Measurements from ENCODE around the gene PIP4K2B. TPM values are rescaled to one million over a fixed set of nuclear protein-coding genes. Genes with fewer than 3 reads are reported as not detected.

Gene PIP4K2B
- total and polyA plus RNA-seq, 4 donors, result 16.1 to 42.3 (median 29.2) TPM

DNA sequence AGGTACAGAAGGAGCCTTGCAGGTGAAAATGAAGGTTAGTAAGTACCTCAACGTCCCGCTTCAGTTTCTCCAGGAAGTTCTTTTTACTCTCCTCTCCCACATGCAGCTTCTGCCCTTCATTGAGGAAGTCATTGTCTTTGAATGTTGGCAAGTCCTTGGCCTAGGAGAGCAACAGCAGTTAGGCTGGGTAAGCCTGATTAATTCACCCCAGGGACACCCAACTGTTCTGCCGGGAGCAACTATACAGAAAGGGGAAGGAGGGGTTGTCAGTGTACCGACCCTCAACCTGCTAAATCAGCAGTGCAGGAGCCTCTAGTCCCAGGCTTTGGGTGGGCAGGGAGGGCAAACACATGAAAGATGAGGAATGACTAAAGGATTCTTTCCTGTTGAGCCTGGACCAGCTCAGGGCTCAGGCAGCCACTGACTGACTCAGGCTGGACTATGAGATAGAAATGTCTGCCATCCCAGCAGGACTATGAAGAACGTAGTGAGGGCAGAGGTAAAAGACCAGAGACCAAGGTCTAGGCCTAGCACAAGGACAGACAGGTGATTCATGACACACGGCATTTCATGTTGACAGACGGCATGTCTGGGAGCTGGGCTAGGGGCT lies 21.6 kb downstream of the PIP4K2B start:
- no peak overlapping the region for H3K4me3 ChIP-seq
- H3K27ac ChIP-seq (ENCODE audit: low read depth in 1 of 2, low read length in 1 of 2), result no peak overlapping the region
- no peak overlapping the region for H3K9ac ChIP-seq (ENCODE audit: insufficient read depth in 1 of 2, low read length in 2 of 2)
- no peaks in the 10 kb centered on the region for H3K9me3 ChIP-seq (ENCODE audit: control insufficient read depth in 4 of 4, insufficient read depth in 3 of 4, low read length in 3 of 4)
- H3K4me1 ChIP-seq (ENCODE audit: control insufficient read depth in 5 of 5, insufficient read depth in 5 of 5, low read length in 5 of 5), result no peaks in the 10 kb centered on the region
- DNase-seq (no peak), ATAC-seq (ENCODE audit: insufficient read depth, low FRiP score) (no peak)
- no peaks in the 10 kb centered on the region for H3K27me3 ChIP-seq (ENCODE audit: control insufficient read depth in 3 of 3, insufficient read depth in 3 of 3, low read length in 2 of 3)
- peaks cover 45 to 76% (median 66%) of the 10 kb centered on the region in 4 donors for H3K36me3 ChIP-seq (ENCODE audit: control insufficient read depth in 4 of 4, insufficient read depth in 4 of 4, low read length in 4 of 4)
- 75 to 81% methylated on average over 7 of the region's 7 CpGs for WGBS, 2 donors
- no peak for TF ChIP-seq CTCF (IDR thresholded peaks at IDR 0.05; ENCODE audit: control extremely low read depth, extremely low read depth)

GRCh38 chr17:38773258-38773657 lies 26.1 kb downstream of the PIP4K2B start:
- H3K36me3 ChIP-seq (ENCODE audit: control insufficient read depth in 4 of 4, insufficient read depth in 4 of 4, low read length in 4 of 4), result peaks cover 47 to 63% (median 55%) of the 10 kb centered on the region in 4 donors
- no peaks in the 10 kb centered on the region for H3K9me3 ChIP-seq (ENCODE audit: control insufficient read depth in 4 of 4, insufficient read depth in 3 of 4, low read length in 3 of 4)
- H3K4me3 ChIP-seq, result no peak overlapping the region
- H3K4me1 ChIP-seq (ENCODE audit: control insufficient read depth in 5 of 5, insufficient read depth in 5 of 5, low read length in 5 of 5), result no peaks in the 10 kb centered on the region
- H3K27ac ChIP-seq (ENCODE audit: low read depth in 1 of 2, low read length in 1 of 2), result no peak overlapping the region
- ATAC-seq (ENCODE audit: insufficient read depth, low FRiP score) (no peak), DNase-seq (no peak)
- no peaks in the 10 kb centered on the region for H3K27me3 ChIP-seq (ENCODE audit: control insufficient read depth in 3 of 3, insufficient read depth in 3 of 3, low read length in 2 of 3)
- no peak for TF ChIP-seq CTCF (IDR thresholded peaks at IDR 0.05; ENCODE audit: control extremely low read depth, extremely low read depth)
- no peak overlapping the region for H3K9ac ChIP-seq (ENCODE audit: insufficient read depth in 1 of 2, low read length in 2 of 2)

DNA sequence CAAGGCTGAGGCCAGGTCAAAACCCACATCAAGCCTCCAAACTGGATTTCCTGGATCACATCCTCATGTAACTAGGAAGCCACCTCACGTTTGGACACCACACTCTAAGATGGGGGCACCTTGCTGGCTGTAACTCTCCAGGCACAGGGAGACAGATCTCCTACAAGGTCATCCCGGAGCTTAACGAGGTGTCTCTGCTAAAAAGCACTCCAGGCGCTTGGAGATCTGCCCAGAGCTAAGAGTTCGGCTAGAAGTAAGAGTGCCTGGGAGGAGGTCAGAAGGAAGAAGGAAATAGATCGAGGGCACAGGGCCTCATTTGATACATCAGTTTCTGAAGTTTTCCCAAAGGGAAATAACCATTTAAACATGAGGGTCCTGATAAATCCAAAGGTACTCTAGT lies 30.9 kb downstream of the PIP4K2B start:
- Histone ChIP-seq H3K27ac (ENCODE audit: low read depth in 1 of 2, low read length in 1 of 2) (no peak overlapping the region), H3K9ac (ENCODE audit: insufficient read depth in 1 of 2, low read length in 2 of 2) (no peak overlapping the region), H3K9me3 (ENCODE audit: control insufficient read depth in 4 of 4, insufficient read depth in 3 of 4, low read length in 3 of 4) (no peaks in the 10 kb centered on the region), H3K4me1 (ENCODE audit: control insufficient read depth in 5 of 5, insufficient read depth in 5 of 5, low read length in 5 of 5) (no peaks in the 10 kb centered on the region), H3K27me3 (ENCODE audit: control insufficient read depth in 3 of 3, insufficient read depth in 3 of 3, low read length in 2 of 3) (no peaks in the 10 kb centered on the region), H3K4me3 (no peak overlapping the region), H3K36me3 (ENCODE audit: control insufficient read depth in 4 of 4, insufficient read depth in 4 of 4, low read length in 4 of 4) (peaks cover 28 to 63% (median 42%) of the 10 kb centered on the region in 4 donors)
- 51 to 81% methylated on average over 6 of the region's 6 CpGs for WGBS, 2 donors
- peak; percentile 7 for ATAC-seq (ENCODE audit: insufficient read depth, low FRiP score)
- no peak for DNase-seq
- TF ChIP-seq CTCF (IDR thresholded peaks at IDR 0.05; ENCODE audit: control extremely low read depth, extremely low read depth), result no peak

- peaks cover 23 to 71% (median 32%) of the 10 kb centered on the region in 4 donors for H3K36me3 ChIP-seq (ENCODE audit: control insufficient read depth in 4 of 4, insufficient read depth in 4 of 4, low read length in 4 of 4)
- H3K4me3 ChIP-seq, result no peak overlapping the region
- H3K9ac ChIP-seq (ENCODE audit: insufficient read depth in 1 of 2, low read length in 2 of 2), result no peak overlapping the region
- no peaks in the 10 kb centered on the region for H3K9me3 ChIP-seq (ENCODE audit: control insufficient read depth in 4 of 4, insufficient read depth in 3 of 4, low read length in 3 of 4)
- TF ChIP-seq CTCF (IDR thresholded peaks at IDR 0.05; ENCODE audit: control extremely low read depth, extremely low read depth), result no peak
- no peaks in the 10 kb centered on the region for H3K4me1 ChIP-seq (ENCODE audit: control insufficient read depth in 5 of 5, insufficient read depth in 5 of 5, low read length in 5 of 5)
- H3K27me3 ChIP-seq (ENCODE audit: control insufficient read depth in 3 of 3, insufficient read depth in 3 of 3, low read length in 2 of 3), result no peaks in the 10 kb centered on the region
- WGBS, 2 donors, result 92 to 96% methylated on average over 5 of the region's 5 CpGs
- no peak overlapping the region for H3K27ac ChIP-seq (ENCODE audit: low read depth in 1 of 2, low read length in 1 of 2)
- no peak for ATAC-seq (ENCODE audit: insufficient read depth, low FRiP score)
- no peak for DNase-seq
These were observed 33.0 kb downstream of the PIP4K2B start for GRCh38 chr17:38766341-38766740.

Data from lung (tissue), 12 donors.